HUES48 (cell line): ENCODE data around the gene UBQLN1.
"Not testable (repeated sequence)": the region's sequence is repeated elsewhere in the genome, so short reads cannot be mapped to it uniquely, and the experiment has no call there.

Experiments used
- H3K27ac ChIP-seq: one replicate; pipeline ENCODE4 v1.7.0; 2013; ENCODE audit warnings: low read depth, low read length, inconsistent platforms
- H3K27me3 ChIP-seq: 2 replicates; pipeline ENCODE4 v1.6.1; 2013; ENCODE audit warnings: mild to moderate bottlenecking, low read length; ENCODE audit not compliant: control insufficient read depth, insufficient read depth
- H3K36me3 ChIP-seq: 2 replicates; pipeline ENCODE4 v1.6.1; 2013; ENCODE audit warnings: low read length; ENCODE audit not compliant: control insufficient read depth, insufficient read depth
- H3K4me1 ChIP-seq: 2 replicates; pipeline ENCODE4 v1.6.1; 2013; ENCODE audit warnings: mild to moderate bottlenecking, low read length; ENCODE audit not compliant: control insufficient read depth, insufficient read depth
- H3K4me3 ChIP-seq: 2 replicates; pipeline ENCODE4 v1.5.1; 2013; ENCODE audit warnings: mild to moderate bottlenecking, low read depth, low read length
- H3K9ac ChIP-seq: 2 replicates; pipeline ENCODE4 v1.6.1; 2013; ENCODE audit warnings: mild to moderate bottlenecking, low read depth, low read length, moderate library complexity
- H3K9me3 ChIP-seq: 2 replicates; pipeline ENCODE4 v1.6.1; 2013; ENCODE audit warnings: low read length; ENCODE audit not compliant: control insufficient read depth, insufficient read depth

Gene UBQLN1

GRCh38 chr9:83617299-83617698, 90.5 kb downstream of the UBQLN1 start:
- no peaks in the 10 kb centered on the region for H3K9me3 ChIP-seq

GRCh38 chr9:83613298-83613697, 94.5 kb downstream of the UBQLN1 start:
- not testable (repeated sequence) for H3K4me1 ChIP-seq, H3K4me3 ChIP-seq, H3K27ac ChIP-seq, H3K36me3 ChIP-seq, H3K27me3 ChIP-seq, H3K9ac ChIP-seq, H3K9me3 ChIP-seq

More at GRCh38 chr9:83617299-83617698, 90.5 kb downstream of the UBQLN1 start:
- Histone ChIP-seq H3K36me3 (no peaks in the 10 kb centered on the region), H3K27ac (no peak overlapping the region), H3K4me3 (no peak overlapping the region), H3K9ac (no peak overlapping the region), H3K4me1 (peaks cover 5% of the 10 kb centered on the region), H3K27me3 (0 out of 2 replicates have a peak, but pooled peaks cover 2% of the 10 kb centered on the region)
